ENCODE data around the gene IFITM5. TPM values are rescaled to one million over a fixed set of nuclear protein-coding genes. Genes with fewer than 3 reads are reported as not detected.
"Not testable (repeated sequence)": the region's sequence is repeated elsewhere in the genome, so short reads cannot be mapped to it uniquely, and the experiment has no call there.

The IFITM5 gene
- not detected for total RNA-seq
- long read RNA-seq = 0 reads

DNA sequence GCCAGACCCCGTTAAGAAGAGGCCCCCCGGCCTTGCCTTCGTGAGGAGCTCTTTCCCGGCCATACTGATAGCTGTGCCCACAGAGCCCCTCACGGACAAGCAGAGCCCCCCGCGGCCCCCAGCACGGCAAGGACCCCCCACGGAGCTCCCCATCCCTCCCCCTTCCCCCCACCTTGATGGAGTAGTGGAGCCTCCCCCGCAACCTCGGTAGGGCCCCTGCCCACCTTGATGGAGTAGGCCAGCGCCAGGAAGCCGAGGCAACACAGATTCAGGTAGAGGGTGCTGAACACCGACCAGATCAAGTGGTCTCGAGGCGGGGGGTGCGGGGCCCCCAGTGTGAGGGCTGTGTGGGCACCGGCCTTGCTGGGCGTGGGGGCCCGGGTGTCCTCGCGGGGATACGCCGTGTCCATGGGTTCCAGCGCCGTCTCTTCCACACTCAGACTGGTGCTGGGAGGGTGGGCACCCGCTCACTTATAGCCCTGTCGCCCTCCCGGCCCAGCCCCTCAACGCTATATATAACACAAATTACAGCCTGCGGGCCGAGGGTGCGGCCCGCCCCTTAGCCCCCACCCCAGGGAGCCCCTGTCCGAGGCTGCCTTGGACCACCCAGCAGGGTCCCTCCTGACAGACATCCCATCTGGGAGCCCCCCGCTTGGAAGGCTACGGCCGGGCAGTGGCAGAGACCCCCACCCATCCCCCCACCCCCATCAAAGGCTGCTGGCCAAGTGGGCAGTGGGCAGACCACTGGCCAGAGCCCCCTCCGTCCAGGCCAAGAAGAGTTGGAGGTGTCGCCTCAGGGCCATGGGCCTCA is at the start of gene IFITM5:
IFITM5 (minus strand) TSS at position 446 of the 811 bp plus-strand sequence; CDS start at position 410, 36 bp downstream.
- ATAC-seq (no peak), DNase-seq (ENCODE audit: missing footprints) (peak; percentile 32)
- intact Hi-C loops (cut with DNase I) = no loop called here

DNA sequence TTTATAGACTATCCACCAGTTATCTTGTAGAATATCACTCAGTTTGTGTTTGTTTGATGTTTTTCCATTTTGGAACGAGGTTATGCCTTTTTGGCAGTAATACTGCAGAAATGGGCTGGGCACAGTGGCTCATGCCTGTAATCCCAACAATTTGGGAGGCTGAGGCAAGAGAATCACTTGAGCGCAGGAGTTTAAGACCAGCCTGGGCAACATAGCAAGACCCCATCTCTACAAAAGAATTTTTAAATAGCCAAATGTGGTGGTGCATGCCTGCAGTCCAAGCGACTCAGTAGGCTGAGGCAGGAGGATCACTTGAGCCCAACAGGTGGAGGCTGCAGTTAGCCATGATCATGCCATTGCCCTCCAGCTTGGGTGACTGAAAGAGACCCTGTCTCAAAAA is 47.2 kb upstream of the IFITM5 start:
- ATAC-seq (no peak), DNase-seq (ENCODE audit: missing footprints) (no peak)
- intact Hi-C loops (cut with DNase I) = no loop called here

DNA sequence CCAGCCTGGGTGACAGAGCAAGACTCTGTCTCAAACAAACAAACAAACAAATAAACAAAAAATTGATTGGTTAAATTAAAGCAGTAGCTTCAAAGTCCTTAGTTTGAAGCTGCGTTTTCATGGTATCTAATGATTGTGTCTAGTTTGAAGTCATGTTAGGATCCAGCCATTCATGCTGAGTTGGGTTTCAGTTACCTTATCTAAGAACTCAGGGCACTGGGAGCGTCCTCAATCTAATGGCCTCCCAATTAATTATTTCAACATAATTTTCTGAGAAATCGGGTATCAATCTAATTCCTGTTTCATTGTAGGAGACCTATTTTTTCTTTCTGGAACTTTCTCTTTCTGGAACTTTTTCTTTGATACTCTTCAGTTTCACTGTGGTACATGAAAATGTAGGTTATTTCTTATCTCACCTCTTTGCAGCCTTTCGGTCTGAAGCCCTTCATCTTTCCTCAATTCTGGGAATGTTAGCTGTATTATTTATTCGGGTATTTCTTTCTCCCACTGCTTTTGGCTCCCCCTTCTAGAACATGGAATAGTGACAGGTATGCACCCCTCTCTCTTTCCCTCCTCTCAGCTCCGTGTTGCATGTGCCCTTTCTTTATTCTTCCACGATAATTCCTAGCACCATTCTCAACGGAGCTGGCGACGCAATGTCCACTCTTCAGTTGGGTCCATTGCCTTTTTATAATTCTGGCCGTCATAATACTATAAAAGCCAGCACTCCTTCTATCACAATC is 45.7 kb upstream of the IFITM5 start:
- no peak for DNase-seq (ENCODE audit: missing footprints)
- intact Hi-C loops (cut with DNase I) = no loop called here
- no peak for ATAC-seq

DNA sequence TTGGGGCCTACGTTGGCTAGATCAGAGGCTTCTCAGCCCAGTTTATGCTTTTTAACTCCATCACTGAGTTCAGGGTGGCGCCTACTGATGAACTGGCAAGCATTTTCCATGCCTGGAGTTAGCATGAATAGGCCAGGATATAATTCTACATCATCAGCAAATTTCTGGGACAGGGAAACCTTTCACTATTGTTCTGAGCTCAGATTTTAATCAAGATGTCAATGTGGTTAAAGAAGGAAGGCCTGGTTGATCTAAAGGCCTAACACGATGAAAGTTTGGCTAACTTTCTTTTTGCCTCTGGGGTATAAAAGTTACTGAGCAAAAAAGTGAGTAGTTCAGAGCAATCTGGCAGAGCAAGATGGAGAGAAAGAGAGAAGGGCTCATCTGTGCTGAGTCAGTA is 43.0 kb upstream of the IFITM5 start:
- intact Hi-C loops (cut with DNase I) = no loop called here
- DNase-seq (ENCODE audit: missing footprints) = no peak
- ATAC-seq = no peak

DNA sequence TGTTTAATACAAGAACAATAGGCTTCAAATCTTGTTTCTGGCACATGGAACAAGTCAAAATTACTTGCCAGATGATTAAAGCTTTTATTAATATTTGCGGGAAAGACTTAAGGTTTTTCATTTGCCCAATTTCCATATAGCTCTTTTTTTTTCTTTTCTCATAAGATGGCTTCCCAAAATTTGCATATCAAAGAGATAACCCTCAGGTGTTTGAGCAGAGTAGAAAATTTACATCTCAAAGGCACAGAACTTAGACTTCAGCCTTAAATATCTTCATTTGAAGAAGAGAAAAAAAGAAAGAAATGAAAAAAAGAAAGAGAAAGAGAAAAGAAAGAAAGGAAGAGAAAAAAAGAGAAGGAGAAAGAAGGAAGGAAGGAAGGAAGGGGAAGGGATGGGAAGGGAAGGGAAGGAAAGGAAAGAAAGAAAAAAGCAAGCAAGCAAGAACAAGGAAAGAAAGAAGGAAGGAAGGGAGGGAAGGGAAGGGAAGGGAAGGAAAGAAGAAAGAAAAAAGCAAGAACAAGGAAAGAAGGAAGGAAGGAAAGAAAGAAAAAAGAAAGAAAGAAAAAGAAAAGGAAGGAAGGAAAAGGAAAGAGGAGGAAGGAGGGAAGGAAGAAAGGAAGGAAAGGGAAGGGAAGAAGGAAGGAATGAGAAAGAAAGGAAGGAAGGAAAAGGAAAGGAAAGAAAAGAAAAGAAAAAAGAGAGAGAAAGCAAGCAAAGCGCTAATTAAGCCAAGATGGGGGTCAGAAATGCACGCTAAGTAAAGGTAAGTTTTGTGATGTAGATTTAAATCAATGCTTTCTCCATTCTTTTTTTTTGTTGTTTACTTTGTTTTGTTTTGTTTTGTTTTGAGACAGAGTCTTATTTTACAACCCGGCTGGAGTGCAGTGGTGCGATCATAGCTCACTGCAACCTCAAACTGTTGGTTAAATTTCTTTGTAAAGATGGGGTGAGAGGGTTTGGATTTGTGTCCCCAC is 41.5 kb upstream of the IFITM5 start:
- intact Hi-C loops (cut with DNase I) = no loop called here
- DNase-seq (ENCODE audit: missing footprints) (no peak), ATAC-seq (no peak)

DNA sequence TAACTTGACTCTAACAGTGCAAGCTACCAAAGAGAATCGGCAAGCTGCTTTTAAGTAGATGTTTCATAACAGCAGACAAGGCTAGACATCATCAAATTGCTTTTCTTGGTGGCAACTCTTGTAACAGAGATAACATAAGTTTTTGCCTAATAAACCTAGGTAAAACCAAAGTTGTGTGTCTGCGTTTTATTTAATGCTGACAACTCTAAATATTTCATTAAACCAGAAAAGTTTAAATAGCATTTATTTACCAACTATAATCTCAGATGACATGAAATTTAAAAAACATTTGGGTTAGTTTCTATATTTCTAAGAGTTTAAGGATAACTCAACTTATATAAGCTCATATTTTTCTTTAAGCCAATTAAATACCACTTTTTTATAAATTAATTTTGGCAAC is 40.6 kb upstream of the IFITM5 start:
- ATAC-seq = no peak
- intact Hi-C loops (cut with DNase I) = no loop called here
- DNase-seq (ENCODE audit: missing footprints) = no peak

DNA sequence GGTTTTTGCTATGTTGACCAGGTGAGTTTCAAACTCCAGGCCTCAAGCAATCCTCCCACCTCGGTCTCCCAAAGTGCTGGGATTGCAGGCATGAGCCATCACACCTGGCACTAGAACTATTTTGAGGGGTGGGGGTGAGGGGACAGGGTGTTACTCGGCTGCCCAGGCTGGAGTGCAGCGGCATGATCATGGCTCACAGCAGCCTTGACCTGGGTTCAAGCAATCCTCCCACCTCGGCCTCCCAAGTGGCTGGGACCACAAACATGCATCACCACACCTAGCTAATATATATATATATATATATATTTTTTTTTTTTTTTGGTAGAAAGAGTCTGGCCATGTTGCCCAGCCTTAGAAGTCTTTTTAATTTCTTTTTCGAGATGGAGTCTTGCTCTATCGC is 38.4 kb upstream of the IFITM5 start:
- ATAC-seq (no peak), DNase-seq (ENCODE audit: missing footprints) (no peak)
- intact Hi-C loops (cut with DNase I) = no loop called here

DNA sequence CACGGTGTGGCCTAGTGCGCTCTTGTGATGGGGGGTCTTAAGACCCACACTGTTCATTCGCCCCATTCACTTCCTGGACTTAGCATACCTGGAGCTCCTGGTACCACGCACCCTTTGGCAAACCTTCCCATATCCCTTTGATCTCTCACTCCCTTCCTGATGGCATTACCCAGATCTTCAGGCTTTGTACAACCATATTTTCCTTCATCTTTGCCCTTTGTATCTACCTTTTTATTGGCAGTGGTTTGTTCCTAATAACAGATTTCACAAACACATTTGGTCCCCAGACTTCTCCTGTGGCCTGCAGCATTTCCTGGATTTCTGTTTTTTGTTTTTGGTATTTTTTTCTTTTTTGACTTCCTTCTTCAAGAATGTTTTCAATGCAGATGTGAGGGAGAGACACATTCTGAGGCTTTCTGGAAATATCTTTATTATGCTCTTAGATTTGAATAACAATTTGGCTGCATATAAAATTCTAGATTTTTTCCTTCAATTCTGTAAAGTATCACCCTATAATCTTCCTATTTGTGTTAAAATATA is 37.4 kb upstream of the IFITM5 start:
- intact Hi-C loops (cut with DNase I) = no loop called here
- DNase-seq (ENCODE audit: missing footprints) (no peak), ATAC-seq (no peak)

DNA sequence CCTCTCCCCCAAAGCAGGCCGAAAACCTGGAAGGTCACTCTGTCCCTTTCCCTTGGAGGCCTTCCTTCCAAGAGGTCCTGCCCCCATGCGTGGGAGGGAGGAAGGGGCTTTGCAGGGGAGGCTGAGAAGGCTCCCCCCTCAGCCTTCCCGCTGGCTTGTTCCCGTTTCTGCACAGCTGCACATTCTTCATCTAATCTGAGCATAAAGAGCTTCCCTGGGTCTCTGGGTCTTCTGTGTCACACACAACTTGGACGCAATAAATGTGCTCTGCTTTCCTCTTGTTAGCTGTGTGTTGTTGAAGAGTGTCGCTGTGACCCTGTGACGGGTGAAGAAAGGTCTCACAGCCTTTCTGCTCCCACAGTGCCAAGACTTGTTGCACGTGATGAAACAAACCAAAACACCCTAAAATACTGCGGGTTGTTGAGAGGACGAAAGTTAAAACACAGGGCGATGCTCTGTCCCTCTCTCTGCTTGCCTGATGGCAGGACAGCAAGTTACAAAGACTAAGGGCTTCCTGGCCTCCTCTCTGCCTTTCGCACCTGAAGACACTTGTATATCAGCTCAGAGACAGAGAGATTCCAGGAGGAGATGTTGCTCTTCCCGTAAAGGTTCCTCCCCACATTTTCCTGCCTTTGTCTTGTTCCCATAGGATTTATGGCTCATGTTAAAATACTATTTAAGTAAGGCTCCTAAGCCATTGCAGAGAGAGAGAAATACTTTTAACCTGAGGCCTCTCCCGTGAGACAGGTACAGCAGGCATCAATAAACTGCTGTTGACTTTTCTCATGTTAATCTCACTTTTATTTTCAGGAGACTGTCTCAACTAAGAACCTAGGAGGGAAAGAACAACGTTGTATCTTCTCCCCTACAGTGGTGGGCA is 36.7 kb upstream of the IFITM5 start:
- intact Hi-C loops (cut with DNase I) = no loop called here
- DNase-seq (ENCODE audit: missing footprints) (peak; percentile 72), ATAC-seq (peak; percentile 69)

DNA sequence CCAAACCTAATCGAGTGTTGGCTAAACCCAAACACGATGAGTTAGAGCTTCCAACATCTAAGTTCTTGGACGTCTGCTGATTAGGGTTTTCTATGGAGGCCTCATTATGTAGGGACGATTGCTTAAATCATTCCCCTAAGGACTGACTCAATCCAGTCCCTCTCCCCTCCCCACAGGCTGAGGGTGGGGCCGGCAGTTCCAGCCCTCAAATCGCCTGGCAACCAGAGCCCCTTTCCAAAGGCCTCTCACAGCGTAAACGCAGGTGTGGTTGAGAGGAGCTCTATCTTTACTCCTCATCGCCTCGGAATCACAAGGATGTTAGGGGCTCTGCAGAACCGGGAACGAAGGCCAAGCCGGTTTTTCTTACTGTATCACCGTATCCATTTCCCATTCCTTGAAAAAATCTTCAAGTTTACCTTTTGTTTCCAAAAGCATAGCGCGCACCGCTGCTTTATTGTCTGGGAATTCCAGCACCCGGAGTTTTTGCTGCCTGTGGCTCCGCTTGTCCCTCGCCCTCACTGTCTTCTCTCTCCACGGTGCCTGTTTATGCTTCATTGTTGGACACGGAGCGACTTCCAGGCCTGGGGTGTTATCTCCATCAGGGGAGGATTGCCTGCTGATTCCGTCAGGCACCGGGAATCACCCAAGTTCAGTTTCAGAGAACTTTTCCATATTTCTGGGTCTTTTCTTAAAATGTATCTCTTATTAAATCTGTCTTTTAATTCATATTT is 35.1 kb upstream of the IFITM5 start:
- intact Hi-C loops (cut with DNase I) = no loop called here
- peak; percentile 87 for ATAC-seq
- DNase-seq (ENCODE audit: missing footprints) = peak; percentile 70

DNA sequence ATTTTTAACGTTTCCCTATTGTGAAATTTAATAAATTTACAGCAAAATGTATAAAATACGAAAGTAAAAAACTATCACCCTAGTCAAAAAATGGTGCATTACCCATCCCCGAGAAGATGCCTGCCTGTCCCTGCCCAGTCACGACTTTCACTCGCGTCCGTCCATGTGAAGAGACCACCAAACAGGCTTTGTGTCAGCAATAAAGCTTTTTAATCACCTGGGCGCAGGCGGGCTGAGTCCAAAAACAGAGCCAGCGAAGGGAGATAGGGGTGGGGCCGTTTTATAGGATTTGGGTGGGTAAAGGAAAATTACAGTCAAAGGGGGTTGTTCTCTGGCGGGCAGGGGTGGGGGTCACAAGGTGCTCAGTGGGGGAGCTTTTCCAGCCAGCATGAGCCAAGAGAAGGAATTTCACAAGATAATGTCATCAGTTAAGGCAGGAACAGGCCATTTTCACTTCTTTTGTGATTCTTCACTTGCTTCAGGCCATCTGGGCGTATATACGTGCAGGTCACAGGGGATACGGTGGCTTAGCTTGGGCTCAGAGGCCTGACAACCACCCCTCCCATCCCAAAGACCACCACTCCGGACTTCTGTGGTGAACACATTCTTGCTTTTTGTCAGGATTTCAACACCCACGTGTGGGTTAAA is 34.4 kb upstream of the IFITM5 start:
- intact Hi-C loops (cut with DNase I); ATAC-seq; DNase-seq (ENCODE audit: missing footprints): not testable (repeated sequence)

DNA sequence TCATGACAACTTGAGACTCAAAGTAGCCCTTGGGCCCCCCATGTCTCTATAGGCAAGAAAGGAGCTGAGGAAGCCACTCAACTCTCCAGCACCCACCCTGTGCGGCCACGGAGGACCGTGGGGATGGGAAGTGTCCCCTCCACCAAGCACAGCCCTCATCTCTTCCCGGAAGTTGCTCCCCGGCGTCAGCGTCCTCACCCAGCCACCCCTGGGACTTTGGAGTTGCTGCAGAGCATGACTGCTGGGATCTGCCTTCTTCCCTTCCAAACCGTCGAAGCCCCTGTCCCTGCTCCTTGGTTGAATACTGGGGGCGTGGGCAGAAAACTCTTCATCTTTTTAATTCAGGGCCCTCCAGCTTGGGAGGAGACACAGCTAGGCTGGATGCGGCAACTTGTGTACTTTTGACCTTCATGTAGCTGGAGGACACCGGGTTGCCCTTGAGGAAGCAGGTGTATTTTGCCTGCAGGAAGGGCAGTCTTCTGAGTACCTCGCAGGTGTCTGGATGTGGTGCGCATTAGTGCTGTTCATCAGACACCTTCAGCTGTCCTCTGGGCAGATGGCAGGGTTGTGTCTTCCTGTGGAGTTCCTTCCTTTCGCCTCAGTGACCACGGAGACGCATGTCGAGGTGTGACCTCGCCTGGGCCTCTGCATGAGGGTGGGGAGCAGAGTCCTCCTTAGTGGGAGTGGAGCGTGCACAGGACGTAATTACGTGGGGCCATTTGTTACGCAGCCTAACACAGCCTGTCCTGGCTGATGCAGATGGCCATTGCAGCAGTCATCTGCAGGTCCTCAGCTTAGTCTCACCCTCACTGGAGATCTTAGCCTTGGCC is 33.5 kb upstream of the IFITM5 start:
- ATAC-seq = no peak
- intact Hi-C loops (cut with DNase I) = no loop called here
- DNase-seq (ENCODE audit: missing footprints) = no peak

DNA sequence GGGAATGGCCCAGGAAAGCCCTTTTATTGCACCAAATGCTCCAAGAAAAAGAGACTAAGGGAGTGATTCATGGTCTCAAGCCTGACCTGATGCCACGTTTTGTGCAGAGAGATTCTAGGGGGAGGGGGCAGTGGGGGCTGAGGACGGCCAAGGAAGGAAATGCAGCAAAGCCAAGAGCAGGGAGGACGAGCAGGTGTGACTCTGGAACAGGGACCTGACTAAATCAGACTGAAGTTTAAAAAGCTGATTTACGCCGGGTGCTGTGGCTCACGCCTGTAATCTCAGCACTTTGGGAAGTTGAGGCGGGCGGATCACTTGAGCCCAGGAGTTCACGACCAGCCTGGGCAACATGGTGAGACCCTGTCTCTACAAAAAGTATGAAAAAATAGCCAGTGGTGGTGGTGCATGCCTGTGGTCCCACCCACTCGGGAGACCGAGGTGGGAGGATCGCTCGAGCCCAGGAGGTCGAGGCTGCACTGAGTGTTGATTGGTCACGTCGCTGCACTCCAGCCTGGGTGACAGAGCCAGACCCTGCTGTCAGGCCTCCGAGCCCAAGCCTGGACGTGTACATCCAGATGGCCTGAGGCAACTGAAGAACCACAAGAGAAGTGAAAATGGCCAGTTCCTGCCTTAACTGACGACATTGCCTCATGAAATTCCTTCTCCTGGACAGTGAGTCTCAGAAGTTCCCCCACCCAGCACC is 32.2 kb upstream of the IFITM5 start:
- intact Hi-C loops (cut with DNase I) = no loop called here
- peak; percentile 45 for DNase-seq (ENCODE audit: missing footprints)
- no peak for ATAC-seq

DNA sequence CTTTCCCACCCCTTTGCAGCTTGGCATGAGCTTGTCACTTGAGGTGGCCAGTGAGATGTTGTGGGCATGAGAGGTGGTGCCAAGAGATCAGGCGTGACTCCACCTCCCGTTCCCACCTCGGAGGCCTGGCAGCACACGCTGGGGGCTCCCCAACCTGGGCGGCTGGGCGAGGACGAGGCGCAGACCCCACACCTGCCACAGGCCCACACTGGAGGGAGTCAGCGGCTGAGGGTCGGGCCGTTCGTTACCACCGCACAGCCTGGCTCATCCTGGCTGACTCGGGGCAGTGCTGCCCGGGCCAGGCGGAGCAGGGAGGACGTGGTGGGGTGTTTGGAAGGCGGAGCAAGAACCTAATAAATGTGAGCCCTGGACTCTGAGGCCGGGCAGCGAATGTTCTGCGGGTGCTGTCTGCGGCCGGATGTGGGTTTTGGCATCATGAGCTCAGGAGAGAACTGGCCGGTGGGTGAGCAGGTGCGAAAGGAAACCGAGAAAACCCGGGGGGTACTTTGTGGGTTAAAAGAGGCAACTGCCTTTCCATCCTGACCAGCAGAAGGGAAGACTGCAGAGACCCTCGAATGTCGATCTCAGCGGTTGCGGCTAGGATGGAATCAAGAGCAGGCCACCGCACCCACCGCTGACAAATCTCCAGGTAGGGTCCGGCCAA is 31.5 kb upstream of the IFITM5 start:
- DNase-seq (ENCODE audit: missing footprints) (peak; percentile 48), ATAC-seq (no peak)
- intact Hi-C loops (cut with DNase I) = no loop called here

DNA sequence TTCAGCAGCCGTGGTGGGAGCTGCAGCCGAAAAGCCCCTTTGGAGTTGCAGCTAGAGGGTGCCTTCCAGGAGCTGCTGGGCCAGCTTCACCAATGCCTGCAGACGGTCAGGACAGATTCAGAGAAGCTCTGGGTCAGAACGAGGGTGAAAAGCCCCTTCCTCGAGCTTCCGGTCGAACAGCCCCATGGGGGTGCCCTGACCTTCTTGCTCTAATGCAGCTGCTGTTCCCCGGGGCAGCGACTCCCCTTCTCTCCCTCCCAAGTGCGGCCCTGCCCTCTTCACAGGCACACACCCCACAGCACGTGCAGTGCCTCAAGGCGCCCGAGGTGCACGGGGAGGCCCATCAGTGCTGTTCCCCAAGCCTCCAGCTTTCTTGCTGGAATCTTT is 31.0 kb upstream of the IFITM5 start:
- intact Hi-C loops (cut with DNase I) = no loop called here
- ATAC-seq = no peak

More for the DNA sequence above, 31.0 kb upstream of the IFITM5 start:
- DNase-seq (ENCODE audit: missing footprints) = peak; percentile 52
